Fibroblast of villous mesenchyme (primary cell): ENCODE data around the gene ABHD4. TPM values are rescaled to one million over a fixed set of nuclear protein-coding genes. Genes with fewer than 3 reads are reported as not detected.
A peak's percentile ranks its signal among the peaks of the same experiment; 100 is the strongest.

Experiments
- DNase-seq: peaks from one replicate; pipeline ENCODE4 v3.0.0-alpha.2; 2010; ENCODE audit warnings: low read depth
- H3K4me3 ChIP-seq: 2 replicates; pipeline ENCODE4 v1.5.1; 2011; ENCODE audit warnings: low read depth, mild to moderate bottlenecking, low read length
- CTCF ChIP-seq: IDR thresholded peaks from 2 replicates; pipeline ENCODE4 v1.5.1; 2012; ENCODE audit warnings: low read depth, mild to moderate bottlenecking, low read length; ENCODE audit not compliant: insufficient read depth
- total RNA-seq: library from RNA; depleted of rRNA; stranded (reverse); fragments of >200 nt; gene quantifications from 2 replicates; pipeline ENCODE4 v1.2.3, GENCODE V29; 2012

Gene ABHD4
- total RNA-seq, 1 donor = 13.4 TPM

GRCh38 chr14:22640192-22640591 is 42.1 kb downstream of the ABHD4 start:
- DNase-seq = no peak
- H3K4me3 ChIP-seq = no peak overlapping the region
- TF ChIP-seq CTCF = no peak

DNA sequence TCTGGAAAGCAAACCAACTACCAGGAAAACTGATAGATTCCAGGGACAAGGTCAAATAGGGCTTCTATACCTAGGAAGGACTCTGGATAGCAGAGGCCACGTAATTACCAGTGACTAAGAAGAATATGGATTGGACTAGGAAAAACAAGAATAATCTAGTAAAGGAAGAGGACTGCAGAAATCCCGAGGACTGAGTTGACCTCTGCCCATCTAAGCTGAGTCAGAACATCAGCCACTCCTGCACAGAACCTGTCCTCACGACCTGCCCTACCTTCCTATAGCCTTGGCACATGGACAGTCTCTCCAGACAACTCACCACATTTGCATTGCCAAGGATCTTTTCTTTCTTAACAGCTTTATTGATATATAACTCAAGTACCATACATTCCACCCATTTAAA is 43.7 kb downstream of the ABHD4 start:
- no peak for DNase-seq
- H3K4me3 ChIP-seq = no peak overlapping the region
- no peak for TF ChIP-seq CTCF

DNA sequence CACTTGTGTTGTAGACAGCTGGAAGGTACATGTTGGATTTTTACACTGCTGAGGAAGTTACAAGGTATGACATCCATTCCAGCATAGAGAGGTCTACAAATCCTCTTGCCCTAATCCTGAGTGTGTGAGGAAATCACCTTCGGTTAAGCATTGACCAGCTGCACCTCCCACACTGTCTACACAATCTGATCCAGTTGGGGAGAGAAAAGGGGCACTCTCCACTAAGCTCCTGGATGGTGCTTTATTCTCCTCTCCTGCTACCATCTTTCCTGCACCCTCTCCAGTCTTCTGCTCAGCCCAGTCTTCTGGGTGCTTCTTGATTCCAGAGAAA is 46.2 kb downstream of the ABHD4 start, which contains the start of gene OR6J1:
OR6J1 (minus strand) TSS at position 48 of the 331 bp plus-strand sequence. CDS start 9,541 bp downstream, outside the sequence.
- no peak for DNase-seq
- H3K4me3 ChIP-seq = no peak within 1 kb of the TSS
- no peak for TF ChIP-seq CTCF

DNA sequence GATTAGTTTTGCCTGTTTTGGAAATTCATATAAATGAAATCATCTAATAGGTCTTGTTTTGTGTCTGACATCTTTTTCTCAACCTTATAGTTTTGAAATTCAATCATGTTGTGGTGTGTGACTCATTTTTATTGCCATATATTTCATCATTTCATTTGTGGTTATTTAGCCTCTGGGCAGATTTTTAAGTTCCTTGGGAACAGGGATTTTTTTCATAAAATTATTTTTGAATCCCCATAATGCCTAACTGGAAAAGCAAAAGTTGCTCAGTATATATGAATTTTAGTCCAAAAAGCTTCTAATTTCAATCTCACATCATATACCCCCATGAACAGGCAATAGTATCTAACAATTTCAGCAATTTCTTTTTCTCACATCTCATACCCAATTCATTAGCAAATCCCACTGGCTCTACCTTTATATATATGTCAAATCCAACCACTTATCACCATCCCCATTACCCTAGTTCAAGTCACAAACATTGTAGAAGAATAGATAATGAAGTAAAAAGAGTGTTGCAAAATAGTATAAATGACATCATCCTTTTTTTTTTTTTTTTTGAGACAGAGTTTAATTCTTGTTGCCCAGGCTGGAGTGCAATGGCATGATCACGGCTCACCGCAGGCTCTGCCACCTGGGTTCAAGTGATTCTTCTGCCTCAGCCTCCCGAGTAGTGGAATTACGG is 48.6 kb downstream of the ABHD4 start:
- DNase-seq = peak; percentile 92
- no peak for TF ChIP-seq CTCF
- H3K4me3 ChIP-seq = no peak overlapping the region

DNA sequence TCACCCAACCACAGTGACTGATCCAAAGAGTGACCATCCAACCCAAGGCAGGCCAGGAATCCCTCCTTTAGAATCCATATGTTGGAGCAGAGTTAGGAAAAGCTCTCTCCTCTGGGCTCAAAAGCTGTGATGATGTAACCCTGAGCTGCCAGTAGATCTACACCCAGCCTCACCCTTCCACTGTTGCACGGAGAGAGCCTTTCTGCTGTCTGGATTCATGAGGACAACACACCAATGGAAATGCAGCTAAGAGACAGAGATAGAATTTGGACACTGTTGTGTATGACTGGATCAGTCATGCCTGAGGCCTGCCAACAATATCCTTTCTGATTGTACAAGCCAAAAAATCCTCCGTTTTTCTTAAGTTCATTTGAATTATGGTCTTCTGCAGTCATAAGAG is 50.4 kb downstream of the ABHD4 start:
- TF ChIP-seq CTCF = no peak
- DNase-seq = peak; percentile 25
- H3K4me3 ChIP-seq = no peak overlapping the region

- no peak for DNase-seq
- H3K4me3 ChIP-seq = no peak overlapping the region
- TF ChIP-seq CTCF = no peak
These were observed 52.1 kb downstream of the ABHD4 start for GRCh38 chr14:22650046-22650739.

DNA sequence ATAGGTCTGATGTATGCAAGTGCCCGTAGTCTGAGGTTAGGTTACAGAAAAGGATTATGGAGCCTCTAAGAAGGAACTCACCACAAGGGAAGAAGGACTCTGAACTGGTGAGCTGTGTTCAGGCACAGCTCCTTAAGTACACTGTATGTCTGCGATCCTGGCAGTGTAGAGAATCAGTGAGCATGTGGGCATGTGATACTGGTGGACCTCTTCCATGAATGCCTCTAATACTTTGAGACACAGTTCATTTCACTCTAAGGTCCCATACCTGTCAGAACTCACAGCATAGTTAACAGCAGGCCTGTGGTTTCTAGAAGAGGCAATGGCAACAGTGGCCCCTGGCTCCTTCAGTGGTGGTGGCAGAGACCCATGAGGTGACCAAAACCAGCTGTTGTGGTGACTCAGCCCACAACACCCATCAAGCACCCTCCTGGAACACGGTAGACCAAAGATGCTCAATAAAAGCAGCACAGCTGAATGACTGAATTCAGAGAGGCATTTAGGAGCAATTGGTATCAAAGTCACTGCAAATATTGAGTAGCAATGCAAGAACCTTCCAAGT is 52.9 kb downstream of the ABHD4 start:
- TF ChIP-seq CTCF = no peak
- peak; percentile 22 for DNase-seq
- H3K4me3 ChIP-seq = no peak overlapping the region
